ENCODE measurements around the gene GPX2.

The GPX2 gene

DNA sequence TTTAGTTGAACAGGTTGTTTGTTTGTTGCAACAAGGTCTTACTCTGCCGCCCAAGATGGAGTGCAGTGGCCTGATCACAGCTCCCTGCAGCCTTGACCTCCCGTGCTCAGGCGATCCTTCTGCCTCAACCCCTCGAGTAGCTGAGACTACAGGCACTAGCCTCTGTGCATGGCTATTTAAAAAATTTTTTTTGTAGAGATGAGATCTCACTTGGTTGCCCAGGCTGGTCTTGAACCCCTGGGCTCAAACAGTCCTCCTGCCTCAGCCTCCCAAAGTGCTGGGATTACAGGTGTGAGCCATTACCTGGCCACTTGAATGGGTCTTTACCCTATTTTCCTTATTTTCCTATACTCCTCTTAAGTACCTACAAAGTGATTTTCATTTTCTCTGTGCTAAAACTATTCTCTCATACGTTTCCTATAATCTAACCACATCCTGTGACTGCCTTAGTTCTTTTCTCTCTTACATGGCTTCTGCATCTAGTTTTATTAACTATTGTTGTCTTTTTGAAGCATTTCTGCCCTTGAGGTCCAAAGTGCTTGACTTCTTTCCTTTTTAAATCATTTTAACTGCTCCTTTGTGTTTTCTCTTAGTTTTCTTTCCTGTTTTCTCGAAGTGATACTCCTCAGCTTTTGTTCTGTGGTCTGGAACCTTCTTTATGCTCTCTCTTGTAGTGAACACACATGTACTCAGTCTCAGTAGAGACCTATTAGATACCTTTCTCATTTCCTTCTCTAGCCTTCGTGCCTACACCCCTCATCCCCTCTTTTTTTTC is 14.1 kb downstream of the GPX2 start:
- H3K4me3 ChIP-seq (ENCODE audit: low read length) = no peak overlapping the region
- peaks cover 3% of the 10 kb centered on the region; the same call in 1 of the 2 replicates for H3K36me3 ChIP-seq (ENCODE audit: control insufficient read depth, insufficient read depth, low read length)
- no peaks in the 10 kb centered on the region for H3K9me3 ChIP-seq (ENCODE audit: control insufficient read depth, insufficient read depth, low read length)
- no peaks in the 10 kb centered on the region for H3K27me3 ChIP-seq (ENCODE audit: control insufficient read depth, insufficient read depth, low read length)
- 100% methylated on average over 1 of the region's 7 CpGs for WGBS (ENCODE audit: insufficient coverage, insufficient read length)
- DNase-seq (ENCODE audit: low read depth, low spot score) = no peak
- no peak overlapping the region for H3K27ac ChIP-seq (ENCODE audit: low read length)
- H3K4me1 ChIP-seq (ENCODE audit: control insufficient read depth, insufficient read depth, low read length) = no peaks in the 10 kb centered on the region

GRCh38 chr14:64927031-64927430 is 15.5 kb downstream of the GPX2 start:
- no peaks in the 10 kb centered on the region for H3K9me3 ChIP-seq (ENCODE audit: control insufficient read depth, insufficient read depth, low read length)
- H3K4me1 ChIP-seq (ENCODE audit: control insufficient read depth, insufficient read depth, low read length) = no peaks in the 10 kb centered on the region
- DNase-seq (ENCODE audit: low read depth, low spot score) = no peak
- no peak overlapping the region for H3K4me3 ChIP-seq (ENCODE audit: low read length)
- no CpG with 5 or more reads among the region's 3 CpGs for WGBS (ENCODE audit: insufficient coverage, insufficient read length)
- peaks cover 3% of the 10 kb centered on the region; the same call in 1 of the 2 replicates for H3K36me3 ChIP-seq (ENCODE audit: control insufficient read depth, insufficient read depth, low read length)
- H3K27ac ChIP-seq (ENCODE audit: low read length) = no peak overlapping the region
- H3K27me3 ChIP-seq (ENCODE audit: control insufficient read depth, insufficient read depth, low read length) = no peaks in the 10 kb centered on the region

- no peak overlapping the region for H3K27ac ChIP-seq (ENCODE audit: low read length)
Observed at GRCh38 chr14:64926398-64926995, 16.0 kb downstream of the GPX2 start.

DNA sequence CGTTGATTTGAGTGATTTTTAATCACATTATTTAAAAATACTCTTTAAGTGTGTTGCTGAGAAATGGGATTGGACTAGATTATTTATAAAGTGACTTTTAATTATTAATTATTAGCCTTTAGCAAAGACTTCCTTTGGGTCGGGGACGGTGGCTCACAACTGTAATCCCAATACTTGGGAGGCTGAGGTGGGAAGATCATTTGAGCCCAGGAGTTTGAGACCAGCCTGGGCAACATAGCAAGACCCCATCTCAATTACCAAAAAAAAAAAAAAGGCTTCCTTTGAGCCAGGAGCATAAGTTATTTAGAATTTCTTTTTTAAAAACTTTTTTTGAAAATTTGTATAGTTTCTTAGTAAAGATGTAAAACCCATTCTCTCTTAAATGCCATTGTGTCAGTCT is 19.5 kb downstream of the GPX2 start:
- no peak overlapping the region for H3K27ac ChIP-seq (ENCODE audit: low read length)
- WGBS (ENCODE audit: insufficient coverage, insufficient read length) = no CpG with 5 or more reads among the region's 3 CpGs
- no peaks in the 10 kb centered on the region for H3K4me1 ChIP-seq (ENCODE audit: control insufficient read depth, insufficient read depth, low read length)
- no peaks in the 10 kb centered on the region for H3K27me3 ChIP-seq (ENCODE audit: control insufficient read depth, insufficient read depth, low read length)
- no peak for DNase-seq (ENCODE audit: low read depth, low spot score)
- no peaks in the 10 kb centered on the region for H3K9me3 ChIP-seq (ENCODE audit: control insufficient read depth, insufficient read depth, low read length)
- no peak overlapping the region for H3K4me3 ChIP-seq (ENCODE audit: low read length)
- H3K36me3 ChIP-seq (ENCODE audit: control insufficient read depth, insufficient read depth, low read length) = peaks cover 3% of the 10 kb centered on the region; the same call in 1 of the 2 replicates

More at GRCh38 chr14:64926398-64926995, 16.0 kb downstream of the GPX2 start:
- DNase-seq (ENCODE audit: low read depth, low spot score) = no peak
- Histone ChIP-seq H3K4me1 (ENCODE audit: control insufficient read depth, insufficient read depth, low read length) (no peaks in the 10 kb centered on the region), H3K27me3 (ENCODE audit: control insufficient read depth, insufficient read depth, low read length) (no peaks in the 10 kb centered on the region), H3K4me3 (ENCODE audit: low read length) (no peak overlapping the region), H3K9me3 (ENCODE audit: control insufficient read depth, insufficient read depth, low read length) (no peaks in the 10 kb centered on the region), H3K36me3 (ENCODE audit: control insufficient read depth, insufficient read depth, low read length) (peaks cover 3% of the 10 kb centered on the region; the same call in 1 of the 2 replicates)
- no CpG with 5 or more reads among the region's 4 CpGs for WGBS (ENCODE audit: insufficient coverage, insufficient read length)

- no peaks in the 10 kb centered on the region for H3K27me3 ChIP-seq (ENCODE audit: control insufficient read depth, insufficient read depth, low read length)
- H3K9me3 ChIP-seq (ENCODE audit: control insufficient read depth, insufficient read depth, low read length) = no peaks in the 10 kb centered on the region
- no peaks in the 10 kb centered on the region for H3K4me1 ChIP-seq (ENCODE audit: control insufficient read depth, insufficient read depth, low read length)
- no peak for DNase-seq (ENCODE audit: low read depth, low spot score)
- no CpG with 5 or more reads among the region's 2 CpGs for WGBS (ENCODE audit: insufficient coverage, insufficient read length)
- no peaks in the 10 kb centered on the region for H3K36me3 ChIP-seq (ENCODE audit: control insufficient read depth, insufficient read depth, low read length)
- H3K4me3 ChIP-seq (ENCODE audit: low read length) = no peak overlapping the region
- no peak overlapping the region for H3K27ac ChIP-seq (ENCODE audit: low read length)
Observed at GRCh38 chr14:64920465-64920864, 22.1 kb downstream of the GPX2 start.

DNA sequence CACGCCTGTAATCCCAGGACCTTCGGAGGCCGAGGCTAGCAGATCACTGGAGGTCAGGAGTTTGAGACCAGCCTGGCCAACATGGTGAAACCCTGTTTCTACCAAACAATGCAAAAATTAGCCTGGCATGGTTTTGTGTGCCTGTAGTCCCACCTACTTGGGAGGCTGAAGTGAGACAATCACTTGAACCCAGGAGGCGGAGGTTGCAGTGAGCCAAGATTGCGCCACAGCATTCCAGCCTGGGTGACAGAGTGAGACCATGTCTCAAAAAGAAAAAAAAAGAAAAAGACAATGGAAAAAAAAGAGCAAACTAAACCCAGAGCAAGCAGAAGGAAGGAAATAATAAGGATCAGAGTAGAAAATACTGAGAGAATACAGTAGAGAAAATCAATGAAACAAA is 22.9 kb downstream of the GPX2 start:
- no peak overlapping the region for H3K4me3 ChIP-seq (ENCODE audit: low read length)
- no peak for DNase-seq (ENCODE audit: low read depth, low spot score)
- no peaks in the 10 kb centered on the region for H3K36me3 ChIP-seq (ENCODE audit: control insufficient read depth, insufficient read depth, low read length)
- no peaks in the 10 kb centered on the region for H3K4me1 ChIP-seq (ENCODE audit: control insufficient read depth, insufficient read depth, low read length)
- H3K27me3 ChIP-seq (ENCODE audit: control insufficient read depth, insufficient read depth, low read length) = no peaks in the 10 kb centered on the region
- no CpG with 5 or more reads among the region's 5 CpGs for WGBS (ENCODE audit: insufficient coverage, insufficient read length)
- H3K27ac ChIP-seq (ENCODE audit: low read length) = no peak overlapping the region
- H3K9me3 ChIP-seq (ENCODE audit: control insufficient read depth, insufficient read depth, low read length) = no peaks in the 10 kb centered on the region

DNA sequence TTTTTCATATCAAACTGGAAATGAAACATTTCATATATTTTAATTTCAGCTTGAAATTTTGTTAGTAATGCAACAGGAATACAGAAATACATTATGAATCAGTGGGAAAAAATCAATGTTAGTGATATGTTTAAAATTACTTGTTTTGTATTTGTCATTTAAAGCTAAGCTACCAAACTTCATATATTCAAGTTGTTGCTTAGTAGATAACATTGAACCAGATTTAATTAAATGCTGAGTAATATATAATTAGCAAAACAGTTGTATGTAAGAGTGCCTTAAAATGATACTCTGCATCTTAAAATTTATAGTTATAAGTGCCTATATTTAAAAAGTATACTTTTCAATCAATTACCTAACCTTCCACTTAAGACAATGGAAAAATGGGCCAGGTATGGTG is 23.3 kb downstream of the GPX2 start:
- H3K27me3 ChIP-seq (ENCODE audit: control insufficient read depth, insufficient read depth, low read length) = no peaks in the 10 kb centered on the region
- H3K9me3 ChIP-seq (ENCODE audit: control insufficient read depth, insufficient read depth, low read length) = no peaks in the 10 kb centered on the region
- H3K36me3 ChIP-seq (ENCODE audit: control insufficient read depth, insufficient read depth, low read length) = no peaks in the 10 kb centered on the region
- no peak overlapping the region for H3K27ac ChIP-seq (ENCODE audit: low read length)
- H3K4me3 ChIP-seq (ENCODE audit: low read length) = no peak overlapping the region
- no peaks in the 10 kb centered on the region for H3K4me1 ChIP-seq (ENCODE audit: control insufficient read depth, insufficient read depth, low read length)
- DNase-seq (ENCODE audit: low read depth, low spot score) = no peak

DNA sequence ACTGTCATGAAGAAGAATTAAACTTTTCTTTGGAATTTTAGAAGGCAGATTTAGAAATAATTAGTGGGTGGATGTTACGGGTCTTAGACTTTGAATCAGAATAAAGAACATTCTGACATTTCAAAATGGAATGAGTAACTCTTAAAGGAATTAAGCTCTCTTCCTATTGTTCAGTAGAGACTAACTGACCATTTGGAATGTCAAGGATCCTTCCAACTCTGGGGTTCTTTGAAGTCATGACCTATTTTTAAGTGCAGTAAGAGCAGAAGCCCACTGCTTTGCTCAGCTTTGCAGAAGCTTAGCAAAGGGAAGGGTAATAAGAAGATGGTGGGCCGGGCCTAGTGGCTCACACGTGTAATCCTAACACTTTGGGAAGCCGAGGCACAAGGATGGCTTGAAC is 24.3 kb downstream of the GPX2 start:
- Histone ChIP-seq H3K9me3 (ENCODE audit: control insufficient read depth, insufficient read depth, low read length) (no peaks in the 10 kb centered on the region), H3K27ac (ENCODE audit: low read length) (no peak overlapping the region), H3K27me3 (ENCODE audit: control insufficient read depth, insufficient read depth, low read length) (no peaks in the 10 kb centered on the region), H3K4me3 (ENCODE audit: low read length) (no peak overlapping the region), H3K4me1 (ENCODE audit: control insufficient read depth, insufficient read depth, low read length) (no peaks in the 10 kb centered on the region), H3K36me3 (ENCODE audit: control insufficient read depth, insufficient read depth, low read length) (no peaks in the 10 kb centered on the region)
- WGBS (ENCODE audit: insufficient coverage, insufficient read length) = no CpG with 5 or more reads among the region's 4 CpGs
- no peak for DNase-seq (ENCODE audit: low read depth, low spot score)

GRCh38 chr14:64915797-64916196 is 26.7 kb downstream of the GPX2 start:
- H3K4me3 ChIP-seq (ENCODE audit: low read length) = no peak overlapping the region
- no peak for DNase-seq (ENCODE audit: low read depth, low spot score)
- H3K27ac ChIP-seq (ENCODE audit: low read length) = no peak overlapping the region
- H3K4me1 ChIP-seq (ENCODE audit: control insufficient read depth, insufficient read depth, low read length) = no peaks in the 10 kb centered on the region
- no peaks in the 10 kb centered on the region for H3K9me3 ChIP-seq (ENCODE audit: control insufficient read depth, insufficient read depth, low read length)
- no peaks in the 10 kb centered on the region for H3K27me3 ChIP-seq (ENCODE audit: control insufficient read depth, insufficient read depth, low read length)
- H3K36me3 ChIP-seq (ENCODE audit: control insufficient read depth, insufficient read depth, low read length) = no peaks in the 10 kb centered on the region
- WGBS (ENCODE audit: insufficient coverage, insufficient read length) = no CpG with 5 or more reads among the region's 2 CpGs

- H3K36me3 ChIP-seq (ENCODE audit: control insufficient read depth, insufficient read depth, low read length) = no peaks in the 10 kb centered on the region
- no CpG with 5 or more reads among the region's 4 CpGs for WGBS (ENCODE audit: insufficient coverage, insufficient read length)
- H3K27ac ChIP-seq (ENCODE audit: low read length) = no peak overlapping the region
- H3K27me3 ChIP-seq (ENCODE audit: control insufficient read depth, insufficient read depth, low read length) = no peaks in the 10 kb centered on the region
- no peaks in the 10 kb centered on the region for H3K4me1 ChIP-seq (ENCODE audit: control insufficient read depth, insufficient read depth, low read length)
- no peaks in the 10 kb centered on the region for H3K9me3 ChIP-seq (ENCODE audit: control insufficient read depth, insufficient read depth, low read length)
- DNase-seq (ENCODE audit: low read depth, low spot score) = no peak
- peak overlapping the region; percentile 87; the same call in 1 of the 2 replicates for H3K4me3 ChIP-seq (ENCODE audit: low read length)
Observed at GRCh38 chr14:64915029-64915424, 27.5 kb downstream of the GPX2 start.
